CD4-positive, alpha-beta T cell (primary cell): Measurements from ENCODE around the gene LCE1E. TPM values are rescaled to one million over a fixed set of nuclear protein-coding genes. Genes with fewer than 3 reads are reported as not detected.

Experiments
- ATAC-seq: fragments of 200-7000 bp; cut with Tn5 transposase; one replicate; pipeline ENCODE4 v1.10.0; 2022; ENCODE audit warnings: mild to moderate bottlenecking; ENCODE audit not compliant: poor library complexity
- CTCF ChIA-PET: fragments of 350-600 bp; sonication (Branson Sonifier 250); formaldehyde crosslinking; loops from one replicate; lab custom pipeline; 2021; ENCODE audit warnings: antibody characterized with exemption, inconsistent platforms; lab: Charles Lee
- POLR2A ChIA-PET: fragments of 350-600 bp; sonication (Branson Sonifier 250); formaldehyde crosslinking; loops from one replicate; lab custom pipeline; 2021; ENCODE audit warnings: antibody characterized with exemption, inconsistent platforms; lab: Charles Lee
- DNase-seq, 14 experiments: peaks; one replicate each; pipeline ENCODE4 v3.0.0-alpha.2; 2013 to 2020; ENCODE audit warnings: mixed read lengths in 2 of 14
- H3K27ac ChIP-seq, 2 donors: one replicate each; pipeline versions ENCODE4 v1.5.1 to v1.7.0; 2013; ENCODE audit warnings: low read length in 2 of 2, low read depth in 1 of 2, mild to moderate bottlenecking in 1 of 2
- H3K27me3 ChIP-seq, 2 experiments: 1 replicate in 1 of 2; 2 replicates in 1 of 2; pipeline versions ENCODE4 v1.6.1 to v1.7.0; 2013; ENCODE audit warnings: low read length in 2 of 2, control low read depth in 1 of 2, mild to moderate bottlenecking in 1 of 2, moderate library complexity in 1 of 2; ENCODE audit not compliant: insufficient read depth in 2 of 2, control insufficient read depth in 1 of 2
- H3K36me3 ChIP-seq: one replicate; pipeline ENCODE4 v1.6.1; 2013; ENCODE audit warnings: low read length, control low read depth; ENCODE audit not compliant: insufficient read depth
- H3K4me1 ChIP-seq: one replicate; pipeline ENCODE4 v1.6.1; 2013; ENCODE audit warnings: low read length, control low read depth; ENCODE audit not compliant: insufficient read depth
- H3K4me3 ChIP-seq: one replicate; pipeline ENCODE4 v1.5.1; 2013; ENCODE audit warnings: mild to moderate bottlenecking, low read length, moderate library complexity
- H3K9me3 ChIP-seq, 2 experiments: 1 replicate in 1 of 2; 2 replicates in 1 of 2; pipeline versions ENCODE4 v1.6.1 to v1.7.0; 2013; ENCODE audit warnings: low read length in 2 of 2, mild to moderate bottlenecking in 2 of 2, control low read depth in 1 of 2, moderate library complexity in 1 of 2; ENCODE audit not compliant: control insufficient read depth in 1 of 2, insufficient read depth in 1 of 2
- H3K27ac Mint-ChIP-seq: one replicate; pipeline ENCODE4 v1.8.0; 2020; ENCODE audit warnings: mixed read lengths
- H3K27me3 Mint-ChIP-seq: one replicate; pipeline ENCODE4 v1.8.0; 2021; ENCODE audit warnings: mixed read lengths
- H3K36me3 Mint-ChIP-seq: one replicate; pipeline ENCODE4 v1.8.0; 2021; ENCODE audit warnings: low read depth, mixed read lengths
- H3K4me1 Mint-ChIP-seq: one replicate; pipeline ENCODE4 v1.8.0; 2021; ENCODE audit warnings: low read depth, mixed read lengths
- H3K4me3 Mint-ChIP-seq: one replicate; pipeline ENCODE4 v1.8.0; 2020; ENCODE audit warnings: mild to moderate bottlenecking, mixed read lengths
- H3K9me3 Mint-ChIP-seq: one replicate; pipeline ENCODE4 v1.8.0; 2020; ENCODE audit warnings: mixed read lengths
- CTCF ChIP-seq: fragments of 200-600 bp; IDR thresholded peaks from one replicate; pipeline ENCODE4 v1.8.0; 2022; ENCODE audit warnings: antibody characterized with exemption, mild to moderate bottlenecking
- intact Hi-C, 2 experiments: fragments of 100-400 bp; cut with DNase I in 1 of 2; cut with micrococcal nuclease in 1 of 2; formaldehyde crosslinking; loops; one replicate each; pipeline versions ENCODE4 v1.15.1 to v1.9.0; 2023 to 2025; cut with DNase I, micrococcal nuclease
- total RNA-seq, 174 experiments: library from RNA in 2 of 174; stranded (reverse) in 2 of 174; gene quantifications; one replicate each; pipeline ENCODE4 v1.2.3 and lab custom pipeline; 2021 to 2026

The LCE1E gene
- total RNA-seq, 2 experiments from 2014 or later, result not detected

DNA sequence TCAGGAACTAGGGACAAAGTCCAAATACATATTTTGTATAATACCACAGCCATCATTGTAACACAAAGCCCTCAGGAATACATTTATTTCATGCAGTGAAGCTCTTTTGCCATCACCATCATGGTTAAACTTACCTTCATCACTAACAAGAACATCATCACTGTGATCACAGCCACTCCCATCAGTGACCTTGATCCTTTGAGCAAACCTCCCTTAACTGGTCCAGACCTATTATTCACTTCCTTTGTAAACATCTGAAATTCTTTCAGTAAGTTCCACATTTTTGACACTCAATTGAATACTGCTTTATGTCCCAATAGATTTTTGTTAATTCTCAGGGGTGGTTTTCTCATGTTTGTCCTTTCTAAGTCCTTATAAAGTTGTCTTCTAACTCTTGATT lies 44.4 kb upstream of the LCE1E start:
- Mint-ChIP-seq H3K4me1 (no peaks in the 10 kb centered on the region), H3K27ac (no peak overlapping the region)

DNA sequence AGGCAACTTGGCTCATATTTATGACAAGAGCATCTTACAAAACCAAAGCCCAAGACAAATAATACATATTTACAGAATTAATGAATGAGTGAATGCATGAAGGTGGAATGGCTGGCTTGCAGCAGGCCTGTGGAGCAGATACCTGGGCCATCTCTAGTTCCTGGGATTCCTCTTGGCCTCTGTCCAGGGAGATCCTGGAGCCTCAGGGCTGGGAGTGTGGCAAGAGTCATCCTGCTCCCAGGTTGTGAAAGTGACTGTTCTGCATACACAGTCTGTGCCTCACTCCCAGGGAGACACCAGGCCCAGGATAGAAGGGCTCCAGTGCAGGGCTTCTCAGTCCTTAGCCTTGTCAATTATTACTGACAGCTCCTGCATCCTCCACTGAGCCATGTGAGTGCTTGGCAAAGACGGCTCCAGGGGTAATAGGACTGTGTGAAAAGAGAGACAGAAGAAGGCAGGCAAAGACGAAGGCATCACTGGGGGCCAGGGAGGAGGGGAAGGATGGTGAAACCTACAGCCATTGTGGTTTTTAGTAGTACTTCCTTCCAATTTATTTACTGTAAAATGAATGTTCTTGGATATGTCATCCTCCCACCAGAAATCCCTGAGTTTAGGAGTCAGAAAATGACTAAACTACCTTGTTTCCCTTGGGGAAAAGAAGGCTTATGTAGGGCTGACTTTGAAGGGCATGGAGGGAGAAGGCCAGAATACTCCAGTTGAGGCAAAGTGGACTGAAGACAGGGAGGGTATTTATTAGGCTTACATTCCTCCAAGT lies 42.5 kb upstream of the LCE1E start:
- CTCF ChIA-PET, result no interaction called here
- peaks cover 52% of the 10 kb centered on the region for H3K27me3 Mint-ChIP-seq

More for the DNA sequence above, 44.4 kb upstream of the LCE1E start:
- Histone ChIP-seq H3K4me3 (no peak overlapping the region), H3K27ac (no peak overlapping the region), H3K36me3 (no peaks in the 10 kb centered on the region), H3K9me3 (peaks cover 0 to 4% of the 10 kb centered on the region in 2 experiments), H3K27me3 (peaks cover 4 to 6% of the 10 kb centered on the region in 2 experiments), H3K4me1 (no peaks in the 10 kb centered on the region)
- ChIA-PET POLR2A (no interaction called here), CTCF (no interaction called here)
- intact Hi-C loops, result no loop called here
- no peaks in the 10 kb centered on the region for H3K9me3 Mint-ChIP-seq
- no peak for TF ChIP-seq CTCF
- no peak overlapping the region for H3K4me3 Mint-ChIP-seq
- no peaks in the 10 kb centered on the region for H3K36me3 Mint-ChIP-seq
- ATAC-seq, result no peak
- H3K27me3 Mint-ChIP-seq, result peaks cover 54% of the 10 kb centered on the region
- DNase-seq, result no peak

GRCh38 chr1:152745289-152745704 lies 40.8 kb upstream of the LCE1E start:
- peaks cover 0 to 4% of the 10 kb centered on the region in 2 experiments for H3K9me3 ChIP-seq
- H3K9me3 Mint-ChIP-seq, result no peaks in the 10 kb centered on the region
- peaks cover 51% of the 10 kb centered on the region for H3K27me3 Mint-ChIP-seq
- H3K36me3 Mint-ChIP-seq, result no peaks in the 10 kb centered on the region
- no peak overlapping the region for H3K4me3 Mint-ChIP-seq
- H3K4me3 ChIP-seq, result no peak overlapping the region
- POLR2A ChIA-PET, result no interaction called here
- no peaks in the 10 kb centered on the region for H3K36me3 ChIP-seq
- H3K27ac ChIP-seq, result no peak overlapping the region
- no peak overlapping the region for H3K27ac Mint-ChIP-seq
- H3K4me1 ChIP-seq, result no peaks in the 10 kb centered on the region
- CTCF ChIA-PET, result interaction anchor here (0.6 kb wide), 1 partner anchor 11 kb away, joined by 3 read pairs; no protein-coding TSS in a partner anchor
- intact Hi-C loops, result no loop called here
- H3K27me3 ChIP-seq, result peaks cover 6 to 7% of the 10 kb centered on the region in 2 experiments
- DNase-seq, result no peak
- no peak for ATAC-seq
- no peaks in the 10 kb centered on the region for H3K4me1 Mint-ChIP-seq
- no peak for TF ChIP-seq CTCF

More for the DNA sequence above, 42.5 kb upstream of the LCE1E start:
- no peaks in the 10 kb centered on the region for H3K36me3 ChIP-seq
- intact Hi-C loops, result no loop called here
- Mint-ChIP-seq H3K4me3 (no peak overlapping the region), H3K36me3 (no peaks in the 10 kb centered on the region), H3K9me3 (no peaks in the 10 kb centered on the region), H3K27ac (no peak overlapping the region), H3K4me1 (no peaks in the 10 kb centered on the region)
- POLR2A ChIA-PET, result no interaction called here
- DNase-seq (no peak), ATAC-seq (no peak)
- peaks cover 0 to 4% of the 10 kb centered on the region in 2 experiments for H3K9me3 ChIP-seq
- H3K27ac ChIP-seq, result no peak overlapping the region
- no peak overlapping the region for H3K4me3 ChIP-seq
- TF ChIP-seq CTCF, result no peak
- H3K27me3 ChIP-seq, result peaks cover 4 to 5% of the 10 kb centered on the region in 2 experiments
- no peaks in the 10 kb centered on the region for H3K4me1 ChIP-seq
